ENCODE data around the gene PLPPR3. TPM values are rescaled to one million over a fixed set of nuclear protein-coding genes. Genes with fewer than 3 reads are reported as not detected.

Gene PLPPR3
- total and polyA plus RNA-seq, 4 donors, result 3.1 TPM; not detected in 3

DNA sequence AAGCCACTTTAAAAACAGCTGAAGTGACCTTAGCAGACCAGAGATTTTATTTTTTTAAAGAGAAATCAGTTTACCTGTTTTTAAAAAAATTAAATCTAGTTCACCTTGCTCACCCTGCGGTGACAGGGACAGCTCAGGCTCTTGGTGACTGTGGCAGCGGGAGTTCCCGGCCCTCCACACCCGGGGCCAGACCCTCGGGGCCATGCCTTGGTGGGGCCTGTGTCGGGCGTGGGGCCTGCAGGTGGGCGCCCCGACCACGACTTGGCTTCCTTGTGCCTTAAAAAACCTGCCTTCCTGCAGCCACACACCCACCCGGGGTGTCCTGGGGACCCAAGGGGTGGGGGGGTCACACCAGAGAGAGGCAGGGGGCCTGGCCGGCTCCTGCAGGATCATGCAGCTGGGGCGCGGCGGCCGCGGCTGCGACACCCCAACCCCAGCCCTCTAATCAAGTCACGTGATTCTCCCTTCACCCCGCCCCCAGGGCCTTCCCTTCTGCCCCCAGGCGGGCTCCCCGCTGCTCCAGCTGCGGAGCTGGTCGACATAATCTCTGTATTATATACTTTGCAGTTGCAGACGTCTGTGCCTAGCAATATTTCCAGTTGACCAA, 10.8 kb downstream of the PLPPR3 start:
- Histone ChIP-seq H3K9me3 (ENCODE audit: control insufficient read depth in 4 of 4, low read length in 3 of 4) (no peaks in the 10 kb centered on the region), H3K4me1 (ENCODE audit: control insufficient read depth in 4 of 4, insufficient read depth in 4 of 4, low read length in 3 of 4) (no peaks in the 10 kb centered on the region), H3K36me3 (ENCODE audit: control insufficient read depth in 4 of 4, insufficient read depth in 3 of 4, low read depth in 1 of 4, low read length in 3 of 4) (peaks cover 31 to 53% (median 43%) of the 10 kb centered on the region in 4 donors), H3K4me3 (ENCODE audit: low read depth in 1 of 3, low read length in 3 of 3) (no peak overlapping the region), H3K9ac (ENCODE audit: low read depth in 1 of 2, low read length in 2 of 2) (no peak overlapping the region), H3K27me3 (ENCODE audit: control insufficient read depth in 4 of 4, insufficient read depth in 4 of 4, low read length in 3 of 4) (no peaks in the 10 kb centered on the region), H3K27ac (ENCODE audit: low read depth in 1 of 2, low read length in 2 of 2) (no peak overlapping the region)
- no peak for DNase-seq (ENCODE audit: low spot score)
- TF ChIP-seq JUND (IDR thresholded peaks at IDR 0.05) (no peak), REST (IDR thresholded peaks at IDR 0.05) (no peak), RXRA (IDR thresholded peaks at IDR 0.05) (no peak), ZBTB33 (IDR thresholded peaks at IDR 0.05) (no peak), RAD21 (IDR thresholded peaks at IDR 0.05) (no peak), HNF4G (IDR thresholded peaks at IDR 0.05) (no peak), FOXA1 (IDR thresholded peaks at IDR 0.05) (no peak), YY1 (IDR thresholded peaks at IDR 0.05) (no peak), TAF1 (conservative IDR thresholded peaks at IDR 0.05) (no peak), CTCF (IDR thresholded peaks at IDR 0.05; ENCODE audit: low read depth, low read length, missing input control) (no peak), EGR1 (IDR thresholded peaks at IDR 0.05; ENCODE audit: low read depth in 2 of 2) (no peak)
- TF ChIP-seq, protein P1, sequence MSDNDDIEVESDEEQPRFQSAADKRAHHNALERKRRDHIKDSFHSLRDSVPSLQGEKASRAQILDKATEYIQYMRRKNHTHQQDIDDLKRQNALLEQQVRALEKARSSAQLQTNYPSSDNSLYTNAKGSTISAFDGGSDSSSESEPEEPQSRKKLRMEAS (IDR thresholded peaks at IDR 0.05), result no peak
- TF ChIP-seq, protein P2, sequence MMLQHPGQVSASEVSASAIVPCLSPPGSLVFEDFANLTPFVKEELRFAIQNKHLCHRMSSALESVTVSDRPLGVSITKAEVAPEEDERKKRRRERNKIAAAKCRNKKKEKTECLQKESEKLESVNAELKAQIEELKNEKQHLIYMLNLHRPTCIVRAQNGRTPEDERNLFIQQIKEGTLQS (IDR thresholded peaks at IDR 0.05), result no peak
- WGBS, result 93% methylated on average over 25 of the region's 25 CpGs

GRCh38 chr19:810077-810855, 11.5 kb downstream of the PLPPR3 start:
- WGBS, result 89% methylated on average over 30 of the region's 30 CpGs
- Histone ChIP-seq H3K36me3 (ENCODE audit: control insufficient read depth in 4 of 4, insufficient read depth in 3 of 4, low read depth in 1 of 4, low read length in 3 of 4) (peaks cover 31 to 59% (median 50%) of the 10 kb centered on the region in 4 donors), H3K4me3 (ENCODE audit: low read depth in 1 of 3, low read length in 3 of 3) (no peak overlapping the region), H3K27me3 (ENCODE audit: control insufficient read depth in 4 of 4, insufficient read depth in 4 of 4, low read length in 3 of 4) (no peaks in the 10 kb centered on the region), H3K9ac (ENCODE audit: low read depth in 1 of 2, low read length in 2 of 2) (no peak overlapping the region), H3K9me3 (ENCODE audit: control insufficient read depth in 4 of 4, low read length in 3 of 4) (no peaks in the 10 kb centered on the region), H3K27ac (ENCODE audit: low read depth in 1 of 2, low read length in 2 of 2) (no peak overlapping the region), H3K4me1 (ENCODE audit: control insufficient read depth in 4 of 4, insufficient read depth in 4 of 4, low read length in 3 of 4) (no peaks in the 10 kb centered on the region)
- no peak for DNase-seq (ENCODE audit: low spot score)
- TF ChIP-seq HNF4A (conservative IDR thresholded peaks at IDR 0.05), result no peak
- no peak for TF ChIP-seq YY1 (IDR thresholded peaks at IDR 0.05)
- TF ChIP-seq HNF4G (IDR thresholded peaks at IDR 0.05), result no peak
- no peak for TF ChIP-seq SP1 (IDR thresholded peaks at IDR 0.05)
- no peak for TF ChIP-seq JUND (IDR thresholded peaks at IDR 0.05)
- no peak for TF ChIP-seq TAF1 (conservative IDR thresholded peaks at IDR 0.05)
- TF ChIP-seq, protein P2 (IDR thresholded peaks at IDR 0.05), result no peak
- TF ChIP-seq, protein P1 (IDR thresholded peaks at IDR 0.05), result no peak
- no peak for TF ChIP-seq GABPA (IDR thresholded peaks at IDR 0.05 in 1 of 2, conservative IDR thresholded peaks at IDR 0.05 in 1 of 2)
- TF ChIP-seq REST (IDR thresholded peaks at IDR 0.05), result no peak
